Ectodermal cell (in vitro differentiated cells): ENCODE results near the gene SEMA5A.

Experiments used
- H3K27ac ChIP-seq: 2 replicates; pipeline ENCODE4 v1.7.0; 2013; ENCODE audit warnings: mild to moderate bottlenecking, low read depth, low read length; ENCODE audit not compliant: insufficient read depth, poor library complexity, severe bottlenecking
- H3K27me3 ChIP-seq: 2 replicates; pipeline ENCODE4 v1.7.0; 2013; ENCODE audit warnings: mild to moderate bottlenecking, low read length; ENCODE audit not compliant: insufficient read depth, control insufficient read depth, poor library complexity, severe bottlenecking
- H3K36me3 ChIP-seq: one replicate; pipeline ENCODE4 v1.7.0; 2013; ENCODE audit warnings: low read length; ENCODE audit not compliant: control insufficient read depth, insufficient read depth
- H3K4me1 ChIP-seq: one replicate; pipeline ENCODE4 v1.7.0; 2013; ENCODE audit warnings: low read length; ENCODE audit not compliant: control insufficient read depth, insufficient read depth
- H3K4me3 ChIP-seq: 2 replicates; pipeline ENCODE4 v1.7.0; 2013; ENCODE audit warnings: low read depth, low read length, control low read depth; ENCODE audit not compliant: insufficient read depth
- H3K9me3 ChIP-seq: 2 replicates; pipeline ENCODE4 v1.7.0; 2013; ENCODE audit warnings: mild to moderate bottlenecking, low read length, moderate library complexity; ENCODE audit not compliant: control insufficient read depth
- WGBS, 2 experiments: methylation state at CpG; one replicate each; pipeline ENCODE4 v1.1.7; 2013; ENCODE audit warnings: missing lambda C conversion rate in 2 of 2; 5-methylcytosine and 5-hydroxymethylcytosine counted together

Gene SEMA5A

GRCh38 chr5:9534881-9535517 is 10.9 kb downstream of the SEMA5A start:
- Histone ChIP-seq H3K4me3 (no peak overlapping the region), H3K4me1 (peaks cover 13% of the 10 kb centered on the region), H3K27ac (no peak overlapping the region), H3K27me3 (no peaks in the 10 kb centered on the region), H3K36me3 (no peaks in the 10 kb centered on the region), H3K9me3 (no peaks in the 10 kb centered on the region)
- WGBS, 2 experiments = 88% methylated on average over 13 of the region's 15 CpGs

GRCh38 chr5:9533562-9534364 is 12.1 kb downstream of the SEMA5A start:
- Histone ChIP-seq H3K4me3 (no peak overlapping the region), H3K27ac (no peak overlapping the region), H3K9me3 (no peaks in the 10 kb centered on the region), H3K4me1 (peaks cover 13% of the 10 kb centered on the region), H3K36me3 (no peaks in the 10 kb centered on the region), H3K27me3 (no peaks in the 10 kb centered on the region)
- WGBS, 2 experiments = 90 to 93% methylated on average over 7 of the region's 7 CpGs

GRCh38 chr5:9533096-9533495 is 12.8 kb downstream of the SEMA5A start:
- Histone ChIP-seq H3K9me3 (no peaks in the 10 kb centered on the region), H3K36me3 (no peaks in the 10 kb centered on the region), H3K4me1 (peaks cover 13% of the 10 kb centered on the region), H3K27me3 (no peaks in the 10 kb centered on the region), H3K27ac (no peak overlapping the region), H3K4me3 (no peak overlapping the region)
- 81 to 94% methylated on average over 2 to 4 of the region's 4 CpGs for WGBS, 2 experiments

- no peak overlapping the region for H3K27ac ChIP-seq
- H3K27me3 ChIP-seq = no peaks in the 10 kb centered on the region
- no peak overlapping the region for H3K4me3 ChIP-seq
- no CpG with 5 or more reads among the region's 2 CpGs for WGBS, 2 experiments
- H3K4me1 ChIP-seq = peaks cover 13% of the 10 kb centered on the region
- H3K36me3 ChIP-seq = no peaks in the 10 kb centered on the region
- no peaks in the 10 kb centered on the region for H3K9me3 ChIP-seq
Measured at GRCh38 chr5:9529513-9529912, 16.4 kb downstream of the SEMA5A start.

- Histone ChIP-seq H3K36me3 (no peaks in the 10 kb centered on the region), H3K27me3 (no peaks in the 10 kb centered on the region), H3K4me3 (no peak overlapping the region), H3K27ac (no peak overlapping the region), H3K4me1 (peaks cover 10% of the 10 kb centered on the region), H3K9me3 (no peaks in the 10 kb centered on the region)
- 91 to 93% methylated on average over 6 of the region's 6 CpGs for WGBS, 2 experiments
Measured at GRCh38 chr5:9529041-9529480, 16.8 kb downstream of the SEMA5A start.

- WGBS, 2 experiments = 88 to 89% methylated on average over 1 of the region's 1 CpG
- Histone ChIP-seq H3K27me3 (no peaks in the 10 kb centered on the region), H3K4me1 (no peaks in the 10 kb centered on the region), H3K36me3 (no peaks in the 10 kb centered on the region), H3K27ac (no peak overlapping the region), H3K9me3 (no peaks in the 10 kb centered on the region), H3K4me3 (no peak overlapping the region)
Measured at GRCh38 chr5:9524941-9525340, 20.9 kb downstream of the SEMA5A start.

- Histone ChIP-seq H3K4me3 (no peak overlapping the region), H3K4me1 (no peaks in the 10 kb centered on the region), H3K27me3 (no peaks in the 10 kb centered on the region), H3K9me3 (no peaks in the 10 kb centered on the region), H3K36me3 (no peaks in the 10 kb centered on the region), H3K27ac (no peak overlapping the region)
- WGBS, 2 experiments = 91 to 93% methylated on average over 7 of the region's 7 CpGs
Measured at GRCh38 chr5:9523090-9523823, 22.6 kb downstream of the SEMA5A start.

GRCh38 chr5:9519537-9519936 is 26.3 kb downstream of the SEMA5A start:
- Histone ChIP-seq H3K4me1 (no peaks in the 10 kb centered on the region), H3K27ac (no peak overlapping the region), H3K36me3 (no peaks in the 10 kb centered on the region), H3K27me3 (no peaks in the 10 kb centered on the region), H3K4me3 (no peak overlapping the region), H3K9me3 (no peaks in the 10 kb centered on the region)
- 92 to 97% methylated on average over 4 of the region's 4 CpGs for WGBS, 2 experiments

GRCh38 chr5:9516591-9516990 is 29.3 kb downstream of the SEMA5A start:
- no peaks in the 10 kb centered on the region for H3K4me1 ChIP-seq
- no peaks in the 10 kb centered on the region for H3K9me3 ChIP-seq
- H3K36me3 ChIP-seq = no peaks in the 10 kb centered on the region
- no peaks in the 10 kb centered on the region for H3K27me3 ChIP-seq
- H3K27ac ChIP-seq = no peak overlapping the region
- 72 to 76% methylated on average over 5 of the region's 5 CpGs for WGBS, 2 experiments
- no peak overlapping the region for H3K4me3 ChIP-seq

GRCh38 chr5:9515436-9515835 is 30.4 kb downstream of the SEMA5A start:
- Histone ChIP-seq H3K4me1 (no peaks in the 10 kb centered on the region), H3K27me3 (no peaks in the 10 kb centered on the region), H3K9me3 (no peaks in the 10 kb centered on the region), H3K36me3 (no peaks in the 10 kb centered on the region), H3K4me3 (no peak overlapping the region), H3K27ac (no peak overlapping the region)
- 84 to 92% methylated on average over 3 of the region's 3 CpGs for WGBS, 2 experiments
